GM18907 (cell line): ENCODE data around the gene SFMBT1.

Experiments
- ATAC-seq: cut with Tn5 transposase; IDR thresholded peaks from one replicate; pipeline ENCODE4 v1.9.1; 2021; ENCODE audit warnings: mild to moderate bottlenecking, moderate library complexity; ENCODE audit not compliant: unreplicated experiment

Gene SFMBT1

GRCh38 chr3:52890735-52891134 is 155.1 kb downstream of the SFMBT1 start:
- ATAC-seq, result no peak

- ATAC-seq, result no peak
Observed at GRCh38 chr3:52889901-52890300, 156.0 kb downstream of the SFMBT1 start.

GRCh38 chr3:52887166-52887565 is 158.7 kb downstream of the SFMBT1 start:
- ATAC-seq, result no peak

GRCh38 chr3:52886049-52886730 is 159.7 kb downstream of the SFMBT1 start:
- ATAC-seq, result no peak

- no peak for ATAC-seq
Observed at GRCh38 chr3:52882377-52882776, 163.5 kb downstream of the SFMBT1 start.

GRCh38 chr3:52881871-52882270 is 164.0 kb downstream of the SFMBT1 start:
- no peak for ATAC-seq

GRCh38 chr3:52880474-52880873 is 165.4 kb downstream of the SFMBT1 start:
- no peak for ATAC-seq

- ATAC-seq, result no peak
Observed at GRCh38 chr3:52880047-52880446, 165.8 kb downstream of the SFMBT1 start.

- ATAC-seq, result no peak
Observed at GRCh38 chr3:52879581-52879980, 166.3 kb downstream of the SFMBT1 start.

GRCh38 chr3:52879090-52879489 is 166.8 kb downstream of the SFMBT1 start:
- no peak for ATAC-seq

GRCh38 chr3:52877085-52877484 is 168.8 kb downstream of the SFMBT1 start:
- no peak for ATAC-seq

GRCh38 chr3:52874864-52875587 is 170.8 kb downstream of the SFMBT1 start:
- ATAC-seq, result no peak

GRCh38 chr3:52874160-52874701 is 171.6 kb downstream of the SFMBT1 start:
- peak; percentile 51 for ATAC-seq

GRCh38 chr3:52873433-52874159 is 172.3 kb downstream of the SFMBT1 start:
- no peak for ATAC-seq

- ATAC-seq, result no peak
Observed at GRCh38 chr3:52872245-52872644, 173.6 kb downstream of the SFMBT1 start.

- ATAC-seq, result no peak
Observed at GRCh38 chr3:52871761-52872160, 174.1 kb downstream of the SFMBT1 start.

GRCh38 chr3:52870471-52870870 is 175.4 kb downstream of the SFMBT1 start:
- no peak for ATAC-seq

- ATAC-seq, result no peak
Observed at GRCh38 chr3:52866427-52866826, 179.4 kb downstream of the SFMBT1 start.

GRCh38 chr3:52865994-52866393 is 179.9 kb downstream of the SFMBT1 start:
- ATAC-seq, result no peak

GRCh38 chr3:52860424-52860768 is 185.5 kb downstream of the SFMBT1 start:
- no peak for ATAC-seq

- ATAC-seq, result no peak
Observed at GRCh38 chr3:52859686-52860423, 186.0 kb downstream of the SFMBT1 start.
